Neural progenitor cell (in vitro differentiated cells): ENCODE data around the gene DIRAS2. TPM values are rescaled to one million over a fixed set of nuclear protein-coding genes. Genes with fewer than 3 reads are reported as not detected.

Experiments used
- DNase-seq: peaks from one replicate; pipeline ENCODE4 v3.0.0-alpha.2; 2016; ENCODE audit warnings: low spot score
- H2AFZ ChIP-seq: fragments of 200-600 bp; sonication (generic); replicated peaks from 2 replicates; pipeline ENCODE4 v1.6.1; 2016; ENCODE audit warnings: antibody characterized with exemption
- H3F3A ChIP-seq: fragments of 200-600 bp; sonication (generic); 2 replicates; pipeline ENCODE4 v1.6.1; 2016; ENCODE audit warnings: antibody characterized with exemption, low read depth
- H3K27ac ChIP-seq: fragments of 200-600 bp; sonication (generic); 2 replicates; pipeline ENCODE4 v1.5.1; 2016; ENCODE audit warnings: mild to moderate bottlenecking
- H3K27me3 ChIP-seq: fragments of 200-600 bp; sonication (generic); 2 replicates; pipeline ENCODE4 v1.6.1; 2016; ENCODE audit warnings: mild to moderate bottlenecking, moderate library complexity
- H3K36me3 ChIP-seq: fragments of 200-600 bp; sonication (generic); 2 replicates; pipeline ENCODE4 v1.5.1; 2016
- H3K4me1 ChIP-seq: fragments of 200-600 bp; sonication (generic); 2 replicates; pipeline ENCODE4 v1.6.1; 2016; ENCODE audit warnings: mixed run types
- H3K4me2 ChIP-seq: fragments of 200-600 bp; sonication (generic); 2 replicates; pipeline ENCODE4 v1.6.1; 2016
- H3K4me3 ChIP-seq: fragments of 200-600 bp; sonication (generic); 2 replicates; pipeline ENCODE4 v1.5.1; 2016
- H3K79me2 ChIP-seq: fragments of 200-600 bp; sonication (generic); 2 replicates; pipeline ENCODE4 v1.6.1; 2016; ENCODE audit warnings: low read depth
- H3K9ac ChIP-seq: fragments of 200-600 bp; sonication (generic); 2 replicates; pipeline ENCODE4 v1.6.1; 2016
- H3K9me3 ChIP-seq: fragments of 200-600 bp; sonication (generic); 2 replicates; pipeline ENCODE4 v1.5.1; 2016; ENCODE audit warnings: low read depth
- H4K20me1 ChIP-seq: fragments of 200-600 bp; sonication (generic); 2 replicates; pipeline ENCODE4 v1.6.1; 2016; ENCODE audit warnings: low read depth
- H3K27ac Mint-ChIP-seq: 3 replicates; pipeline ENCODE4 v1.8.0; 2021; ENCODE audit warnings: mixed read lengths
- H3K27me3 Mint-ChIP-seq: 2 replicates; pipeline ENCODE4 v1.8.0; 2022; ENCODE audit warnings: low read depth, mild to moderate bottlenecking, inconsistent platforms, moderate library complexity, mixed read lengths; ENCODE audit not compliant: insufficient read depth
- H3K36me3 Mint-ChIP-seq: 3 replicates; pipeline ENCODE4 v1.8.0; 2021; ENCODE audit warnings: mixed read lengths
- H3K4me1 Mint-ChIP-seq: 3 replicates; pipeline ENCODE4 v1.8.0; 2021; ENCODE audit warnings: mixed read lengths
- H3K4me3 Mint-ChIP-seq: 3 replicates; pipeline ENCODE4 v1.8.0; 2021; ENCODE audit warnings: mild to moderate bottlenecking, moderate library complexity, mixed read lengths
- H3K9me3 Mint-ChIP-seq: 3 replicates; pipeline ENCODE4 v1.8.0; 2020; ENCODE audit warnings: mixed read lengths
- CTCF ChIP-seq: fragments of 200-600 bp; sonication (generic); IDR thresholded peaks from 2 replicates; pipeline ENCODE4 v1.5.1; 2017; ENCODE audit warnings: antibody characterized with exemption, mild to moderate bottlenecking
- EZH2 ChIP-seq: fragments of 200-600 bp; sonication (generic); IDR thresholded peaks from 2 replicates; pipeline ENCODE4 v1.6.1; 2017; ENCODE audit warnings: antibody characterized with exemption, mild to moderate bottlenecking, moderate library complexity
- EZH2phosphoT487 ChIP-seq: fragments of 200-600 bp; sonication (generic); IDR thresholded peaks from 2 replicates; pipeline ENCODE4 v1.6.1; 2017; ENCODE audit warnings: antibody characterized with exemption
- total RNA-seq: library from RNA; depleted of rRNA; stranded (reverse); fragments of >200 nt; gene quantifications from 2 replicates; pipeline ENCODE4 v1.2.3, GENCODE V29; 2015; ENCODE audit warnings: low replicate concordance

The DIRAS2 gene
- total RNA-seq, 1 donor from 2014 or later: not detected

GRCh38 chr9:90647843-90648242, 5.2 kb upstream of the DIRAS2 start:
- Mint-ChIP-seq H3K27me3 (peaks cover 12% of the 10 kb centered on the region), H3K27ac (no peak overlapping the region), H3K4me3 (no peak overlapping the region), H3K9me3 (peaks cover 17% of the 10 kb centered on the region), H3K36me3 (no peaks in the 10 kb centered on the region), H3K4me1 (peaks cover 2% of the 10 kb centered on the region)
- H3F3A ChIP-seq: no peaks in the 10 kb centered on the region
- no peak overlapping the region for H2AFZ ChIP-seq
- TF ChIP-seq EZH2 (no peak), CTCF (no peak), EZH2phosphoT487 (no peak)
- DNase-seq: no peak
- H3K36me3 ChIP-seq: no peaks in the 10 kb centered on the region
- H3K9ac ChIP-seq: no peak overlapping the region
- no peaks in the 10 kb centered on the region for H4K20me1 ChIP-seq
- H3K79me2 ChIP-seq: no peaks in the 10 kb centered on the region
- H3K9me3 ChIP-seq: peaks cover 14% of the 10 kb centered on the region
- peaks cover 31% of the 10 kb centered on the region for H3K27me3 ChIP-seq
- no peak overlapping the region for H3K4me3 ChIP-seq
- H3K4me1 ChIP-seq: peaks cover 4% of the 10 kb centered on the region
- H3K4me2 ChIP-seq: no peak overlapping the region
- no peak overlapping the region for H3K27ac ChIP-seq

- DNase-seq: no peak
- peaks cover 2% of the 10 kb centered on the region for H3K9me3 ChIP-seq
- Mint-ChIP-seq H3K9me3 (peaks cover 10% of the 10 kb centered on the region), H3K4me1 (peaks cover 17% of the 10 kb centered on the region), H3K27ac (no peak overlapping the region), H3K36me3 (no peaks in the 10 kb centered on the region), H3K27me3 (peaks cover 12% of the 10 kb centered on the region), H3K4me3 (no peak overlapping the region)
- H3F3A ChIP-seq: peaks cover 9% of the 10 kb centered on the region
- no peaks in the 10 kb centered on the region for H4K20me1 ChIP-seq
- H3K36me3 ChIP-seq: no peaks in the 10 kb centered on the region
- H3K4me2 ChIP-seq: no peak overlapping the region
- no peak overlapping the region for H3K27ac ChIP-seq
- no peak overlapping the region for H3K4me3 ChIP-seq
- no peak overlapping the region for H3K9ac ChIP-seq
- H3K4me1 ChIP-seq: peaks cover 8% of the 10 kb centered on the region
- H3K27me3 ChIP-seq: peaks cover 52% of the 10 kb centered on the region
- no peak overlapping the region for H2AFZ ChIP-seq
- H3K79me2 ChIP-seq: no peaks in the 10 kb centered on the region
- TF ChIP-seq EZH2 (no peak), EZH2phosphoT487 (no peak), CTCF (no peak)
Observed at GRCh38 chr9:90645721-90646120, 3.1 kb upstream of the DIRAS2 start.

- Histone ChIP-seq H3K4me3 (peak overlapping the region; percentile 50), H3K36me3 (no peaks in the 10 kb centered on the region), H3F3A (peaks cover 9% of the 10 kb centered on the region), H4K20me1 (no peaks in the 10 kb centered on the region), H3K9ac (no peak overlapping the region), H3K27me3 (peaks cover 70% of the 10 kb centered on the region), H3K4me2 (peak overlapping the region; percentile 89), H3K9me3 (no peaks in the 10 kb centered on the region), H3K27ac (no peak overlapping the region), H3K4me1 (peaks cover 8% of the 10 kb centered on the region), H3K79me2 (no peaks in the 10 kb centered on the region), H2AFZ (peak overlapping the region; percentile 99)
- Mint-ChIP-seq H3K27ac (no peak overlapping the region), H3K9me3 (no peaks in the 10 kb centered on the region), H3K36me3 (no peaks in the 10 kb centered on the region), H3K4me1 (peaks cover 21% of the 10 kb centered on the region), H3K27me3 (peaks cover 9% of the 10 kb centered on the region), H3K4me3 (peak overlapping the region; percentile 93)
- peak; percentile 43 for DNase-seq
- TF ChIP-seq CTCF: no peak
- TF ChIP-seq EZH2: no peak
- TF ChIP-seq EZH2phosphoT487: no peak
Observed at GRCh38 chr9:90641884-90642487, 638 bp downstream of the DIRAS2 start.
